Activated CD4-positive, alpha-beta T cell treated with anti-CD3 and anti-CD28 coated beads, Interleukin-2, amount 10 ng/mL, durations not matched to agents 7 days and 5 days (primary cell): ENCODE results near the gene SEPTIN2. TPM values are rescaled to one million over a fixed set of nuclear protein-coding genes. Genes with fewer than 3 reads are reported as not detected.

Source experiments
- CTCF ChIA-PET: fragments of 350-600 bp; sonication (Branson Sonifier 250); formaldehyde crosslinking; loops from one replicate; lab custom pipeline; 2021; ENCODE audit warnings: antibody characterized with exemption; lab: Charles Lee
- POLR2A ChIA-PET: fragments of 350-600 bp; sonication (Branson Sonifier 250); formaldehyde crosslinking; loops from one replicate; lab custom pipeline; 2021; ENCODE audit warnings: antibody characterized with exemption; lab: Charles Lee
- DNase-seq: peaks from one replicate; pipeline ENCODE4 v3.0.0-alpha.2; 2020
- H3K27ac Mint-ChIP-seq: one replicate; pipeline ENCODE4 v1.8.0; 2021; ENCODE audit warnings: mild to moderate bottlenecking, moderate library complexity, mixed read lengths
- H3K27me3 Mint-ChIP-seq: one replicate; pipeline ENCODE4 v1.8.0; 2021; ENCODE audit warnings: mixed read lengths
- H3K36me3 Mint-ChIP-seq: one replicate; pipeline ENCODE4 v1.8.0; 2021; ENCODE audit warnings: low read depth, mixed read lengths
- H3K4me1 Mint-ChIP-seq: one replicate; pipeline ENCODE4 v1.8.0; 2021; ENCODE audit warnings: mixed read lengths
- H3K4me3 Mint-ChIP-seq: one replicate; pipeline ENCODE4 v1.8.0; 2021; ENCODE audit warnings: mild to moderate bottlenecking, moderate library complexity, mixed read lengths
- H3K9me3 Mint-ChIP-seq: one replicate; pipeline ENCODE4 v1.8.0; 2021; ENCODE audit warnings: mixed read lengths
- total RNA-seq, 2 experiments: library from RNA; stranded (reverse); gene quantifications; one replicate each; pipeline ENCODE4 v1.2.3, GENCODE V29; 2021

The SEPTIN2 gene
- total RNA-seq, 2 experiments from 2014 or later = 195 to 211 TPM

DNA sequence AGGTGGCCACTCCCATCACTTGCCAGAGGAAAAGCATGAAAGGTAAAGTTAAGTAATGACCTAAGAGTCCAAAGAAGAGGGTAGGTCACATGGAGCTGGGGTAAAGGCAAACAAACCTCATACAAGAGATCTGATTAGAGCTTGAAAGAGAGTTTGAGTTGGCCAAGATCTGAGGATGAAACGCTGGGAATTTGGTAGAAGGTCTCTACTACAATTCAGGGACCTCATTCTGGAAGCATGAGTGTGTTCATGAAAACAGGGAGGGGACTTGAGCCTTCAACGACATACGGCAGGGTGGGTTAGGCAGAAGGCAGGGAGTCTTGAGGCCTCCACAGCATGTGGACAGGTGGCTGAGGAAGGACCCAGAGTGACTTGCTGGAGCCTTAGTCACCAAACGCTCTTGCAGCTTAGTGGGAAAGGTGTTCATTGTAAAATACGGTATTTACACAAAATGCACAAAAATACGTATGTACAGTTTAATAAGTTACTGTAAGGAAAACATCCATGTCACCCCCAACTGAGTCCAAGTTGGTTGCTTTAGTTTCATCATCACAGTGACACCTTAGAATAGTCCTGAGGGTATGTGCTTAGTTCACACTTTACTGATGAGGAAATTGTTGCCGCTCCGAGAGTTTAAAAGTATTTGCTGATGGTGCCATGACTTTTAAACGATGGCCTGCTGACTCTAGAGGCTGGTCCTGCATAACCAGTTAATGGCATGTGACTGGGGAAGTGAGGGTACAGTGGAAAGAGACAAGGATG lies 35.3 kb downstream of the SEPTIN2 start:
- Mint-ChIP-seq H3K36me3 (peaks cover 43% of the 10 kb centered on the region), H3K27ac (no peak overlapping the region), H3K9me3 (no peaks in the 10 kb centered on the region), H3K27me3 (no peaks in the 10 kb centered on the region), H3K4me3 (no peak overlapping the region), H3K4me1 (peaks cover 18% of the 10 kb centered on the region)
- POLR2A ChIA-PET = no interaction called here
- DNase-seq = no peak
- CTCF ChIA-PET = interaction anchor here (1.0 kb wide), 1 partner anchor 274 kb away, joined by 3 read pairs; no protein-coding TSS in a partner anchor

DNA sequence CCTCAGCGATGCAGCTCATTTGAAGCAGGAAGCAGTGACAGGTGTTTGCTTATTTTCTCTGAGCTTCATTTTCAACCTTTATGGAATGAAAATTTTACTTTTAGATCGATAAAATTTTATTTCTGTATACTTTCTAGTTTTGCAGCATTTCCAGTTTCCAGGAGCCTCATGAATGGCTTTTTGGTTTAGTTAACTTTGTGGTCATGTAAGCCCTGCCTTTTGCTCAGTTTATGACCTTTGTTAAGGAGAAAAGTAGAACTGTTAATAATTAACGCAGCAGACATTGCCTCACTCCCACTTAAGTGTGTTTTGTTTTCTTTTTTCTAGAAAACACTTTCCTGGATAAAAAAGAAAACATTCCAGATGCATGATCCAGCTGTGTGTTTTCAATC lies 35.9 kb downstream of the SEPTIN2 start:
- POLR2A ChIA-PET = no interaction called here
- no peaks in the 10 kb centered on the region for H3K9me3 Mint-ChIP-seq
- DNase-seq = no peak
- H3K4me3 Mint-ChIP-seq = no peak overlapping the region
- H3K4me1 Mint-ChIP-seq = peaks cover 18% of the 10 kb centered on the region
- no peaks in the 10 kb centered on the region for H3K27me3 Mint-ChIP-seq
- H3K27ac Mint-ChIP-seq = no peak overlapping the region
- CTCF ChIA-PET = interaction anchor here (1.0 kb wide), 1 partner anchor 273 kb away, joined by 3 read pairs; no protein-coding TSS in a partner anchor
- peaks cover 43% of the 10 kb centered on the region for H3K36me3 Mint-ChIP-seq

DNA sequence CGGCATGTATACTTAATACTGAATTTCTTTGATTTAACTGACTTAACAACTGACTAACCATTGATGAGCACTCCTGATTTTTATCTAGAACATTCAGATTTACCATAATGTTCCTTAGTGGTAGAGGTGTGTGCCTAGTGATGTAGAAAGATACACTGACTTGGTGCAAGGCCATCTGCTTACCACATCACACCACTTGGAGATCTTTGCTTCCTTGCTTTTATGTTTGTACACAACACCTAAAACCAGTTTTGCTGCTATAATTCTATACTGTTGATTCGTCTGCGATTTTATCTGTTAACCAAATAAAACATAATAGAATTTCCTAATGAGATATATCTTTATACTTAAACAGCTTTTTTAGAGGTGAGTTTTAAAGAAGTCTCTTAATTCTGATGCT lies 36.5 kb downstream of the SEPTIN2 start:
- ChIA-PET POLR2A (interaction anchor here (0.6 kb wide), 1 partner anchor 501 kb away, joined by 3 read pairs; no protein-coding TSS in a partner anchor), CTCF (interaction anchor here (1.0 kb wide), 1 partner anchor 272 kb away, joined by 3 read pairs; no protein-coding TSS in a partner anchor)
- Mint-ChIP-seq H3K4me3 (no peak overlapping the region), H3K36me3 (peaks cover 43% of the 10 kb centered on the region), H3K9me3 (no peaks in the 10 kb centered on the region), H3K4me1 (peaks cover 22% of the 10 kb centered on the region), H3K27ac (no peak overlapping the region), H3K27me3 (no peaks in the 10 kb centered on the region)
- no peak for DNase-seq

DNA sequence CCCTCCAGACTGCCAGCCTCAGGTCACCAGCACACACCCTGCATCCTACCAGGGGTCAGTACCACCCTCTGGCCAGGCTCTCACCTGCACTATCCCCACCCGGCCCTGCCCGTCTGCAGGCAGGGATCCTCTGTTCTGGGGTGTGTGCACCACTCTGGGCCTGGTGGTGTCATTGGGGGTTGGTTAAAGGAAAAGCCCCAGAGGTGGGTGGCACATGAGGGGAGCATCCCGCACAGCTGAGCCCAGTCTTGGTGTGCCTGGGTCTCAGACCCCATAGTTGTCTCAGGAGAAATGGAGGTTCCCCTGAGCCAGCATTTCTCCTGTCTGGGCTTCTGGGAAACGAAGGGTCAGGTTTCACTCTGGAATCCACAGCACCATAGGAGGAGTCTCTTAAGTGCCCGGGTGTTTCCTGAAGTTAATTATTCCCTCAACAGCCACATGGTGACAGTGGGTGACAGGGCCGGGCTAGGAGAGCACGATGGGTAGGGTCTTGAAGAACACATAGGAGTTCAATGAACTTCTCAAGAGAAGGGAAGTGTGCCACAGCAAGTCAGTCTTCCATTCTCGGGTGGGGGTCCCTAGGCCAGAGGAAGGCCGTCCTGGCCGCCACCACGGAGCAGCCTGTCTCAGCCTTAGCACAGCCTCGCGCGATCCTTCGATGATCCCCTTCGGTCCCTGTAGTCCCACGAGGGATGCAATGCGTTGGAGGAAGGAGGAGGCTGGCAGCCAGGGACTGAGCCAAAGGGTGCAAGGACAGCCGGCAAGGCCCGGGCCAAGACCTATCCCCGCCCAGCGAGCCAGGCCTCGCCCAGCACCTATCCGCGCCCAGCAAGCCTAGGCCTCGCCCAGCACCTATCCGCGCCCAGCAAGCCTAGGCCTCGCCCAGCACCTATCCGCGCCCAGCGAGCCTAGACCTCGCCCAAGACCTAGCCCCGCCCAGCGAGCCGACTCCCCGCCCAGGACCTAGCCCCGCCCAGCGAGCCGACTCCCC lies 39.2 kb downstream of the SEPTIN2 start:
- no peaks in the 10 kb centered on the region for H3K27me3 Mint-ChIP-seq
- peaks cover 40% of the 10 kb centered on the region for H3K4me1 Mint-ChIP-seq
- no peaks in the 10 kb centered on the region for H3K9me3 Mint-ChIP-seq
- peak overlapping the region; percentile 27 for H3K4me3 Mint-ChIP-seq
- DNase-seq = peak; percentile 81
- H3K36me3 Mint-ChIP-seq = peaks cover 35% of the 10 kb centered on the region
- CTCF ChIA-PET = no interaction called here
- POLR2A ChIA-PET = no interaction called here
- peak overlapping the region; percentile 73 for H3K27ac Mint-ChIP-seq

DNA sequence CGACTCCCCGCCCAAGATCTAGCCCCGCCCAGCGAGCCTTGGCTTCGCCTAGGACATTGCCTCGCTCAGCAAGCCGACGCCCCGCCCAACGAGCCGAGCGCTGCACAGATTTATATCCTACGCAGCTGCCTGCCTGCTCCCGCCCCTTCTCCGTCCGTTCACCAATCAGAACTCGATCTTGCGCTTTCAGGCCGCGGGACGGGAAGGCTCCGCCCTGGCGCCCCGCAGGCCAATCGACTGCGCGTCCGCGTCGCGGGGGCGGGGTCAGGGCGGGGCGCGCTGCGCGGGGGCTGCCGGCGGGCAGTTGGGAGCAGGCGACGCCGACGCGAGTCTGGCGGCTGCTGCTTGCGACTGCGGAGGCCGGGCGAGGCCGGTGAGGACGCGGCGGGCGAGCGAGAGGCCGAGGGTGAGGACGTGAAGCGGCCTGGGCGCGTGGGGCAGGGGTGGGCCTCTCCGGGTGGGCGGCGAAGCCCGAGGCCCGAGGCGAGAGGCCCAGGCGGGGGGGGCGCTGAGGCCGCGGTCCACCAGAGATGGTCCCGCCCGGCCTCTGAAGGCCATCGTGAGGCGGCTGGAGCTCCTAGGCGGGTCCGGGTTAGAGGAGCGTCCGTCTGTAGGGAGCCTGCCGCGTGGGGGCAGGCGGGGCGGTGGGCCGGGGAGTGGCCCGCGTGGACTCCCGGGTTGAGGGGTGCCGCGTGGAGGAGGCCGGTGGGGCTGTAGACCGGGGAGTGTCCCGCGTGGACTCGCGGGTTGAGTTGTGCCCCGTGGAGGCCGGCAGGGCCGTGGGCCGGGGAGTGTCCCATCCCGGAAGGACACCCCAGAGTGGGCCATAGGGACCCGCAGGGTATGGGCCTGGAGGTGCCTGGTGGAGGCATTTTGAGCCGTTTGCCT lies 40.5 kb downstream of the SEPTIN2 start, which contains the start of gene FARP2:
FARP2 (plus strand) TSS at position 303 of the 888 bp plus-strand sequence. CDS start 16,823 bp downstream, outside the sequence.
- H3K9me3 Mint-ChIP-seq = no peaks in the 10 kb centered on the region
- H3K36me3 Mint-ChIP-seq = peaks cover 24% of the 10 kb centered on the region
- H3K27me3 Mint-ChIP-seq = no peaks in the 10 kb centered on the region
- peak within 1 kb of the TSS; percentile 95 for H3K27ac Mint-ChIP-seq
- peaks cover 40% of the 10 kb centered on the region for H3K4me1 Mint-ChIP-seq
- peak; percentile 97 for DNase-seq
- H3K4me3 Mint-ChIP-seq = peak within 1 kb of the TSS; percentile 75
- POLR2A ChIA-PET = no interaction called here
- CTCF ChIA-PET = interaction anchor here (0.6 kb wide), 1 partner anchor 327 kb away, joined by 4 read pairs; no protein-coding TSS in a partner anchor

DNA sequence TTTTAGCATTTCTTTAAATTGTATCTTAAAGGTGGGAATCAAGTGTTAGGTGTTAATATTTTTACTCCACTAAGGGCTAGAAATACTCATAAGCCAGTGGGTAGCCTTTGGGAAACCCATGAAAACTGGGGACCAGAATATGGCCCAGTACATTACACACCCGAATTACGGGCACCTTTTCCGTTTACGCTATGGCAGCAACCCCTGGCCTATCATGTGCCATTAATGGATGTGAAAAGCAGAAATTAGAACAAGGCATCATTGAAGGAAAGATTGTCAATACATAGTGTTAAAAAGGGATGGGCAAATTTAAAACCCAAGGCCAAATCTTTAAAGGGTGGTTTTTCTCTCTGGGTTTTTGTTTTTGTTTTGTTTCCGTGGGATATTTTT lies 41.1 kb downstream of the SEPTIN2 start:
- Mint-ChIP-seq H3K27me3 (no peaks in the 10 kb centered on the region), H3K4me1 (peaks cover 39% of the 10 kb centered on the region), H3K27ac (peak overlapping the region; percentile 85), H3K4me3 (peak overlapping the region; percentile 75), H3K36me3 (peaks cover 21% of the 10 kb centered on the region), H3K9me3 (no peaks in the 10 kb centered on the region)
- CTCF ChIA-PET = interaction anchor here (0.6 kb wide), 1 partner anchor 326 kb away, joined by 4 read pairs; no protein-coding TSS in a partner anchor
- POLR2A ChIA-PET = no interaction called here
- DNase-seq = no peak

DNA sequence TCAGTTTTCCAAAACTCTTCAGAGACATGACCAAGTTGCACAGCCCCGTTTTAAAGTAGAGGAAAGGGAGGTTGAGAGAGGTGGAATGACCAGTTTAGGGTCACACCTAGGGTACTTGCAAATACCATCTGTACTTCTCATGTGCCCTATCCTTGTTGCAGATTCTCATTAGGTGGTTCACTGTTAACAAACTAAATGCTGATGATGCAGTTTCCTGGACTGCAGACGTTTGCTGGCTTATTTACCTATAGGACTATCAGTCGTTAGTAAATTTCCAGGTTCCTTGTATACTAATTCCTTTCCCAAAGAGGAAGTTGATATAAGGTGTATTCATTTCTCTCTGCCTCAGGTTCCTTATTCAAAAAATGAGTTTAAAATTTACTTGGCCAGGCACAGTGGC lies 41.8 kb downstream of the SEPTIN2 start:
- Mint-ChIP-seq H3K9me3 (no peaks in the 10 kb centered on the region), H3K4me1 (peaks cover 35% of the 10 kb centered on the region), H3K4me3 (peak overlapping the region; percentile 75), H3K27ac (no peak overlapping the region), H3K27me3 (no peaks in the 10 kb centered on the region), H3K36me3 (peaks cover 16% of the 10 kb centered on the region)
- no peak for DNase-seq
- POLR2A ChIA-PET = no interaction called here
- CTCF ChIA-PET = no interaction called here

DNA sequence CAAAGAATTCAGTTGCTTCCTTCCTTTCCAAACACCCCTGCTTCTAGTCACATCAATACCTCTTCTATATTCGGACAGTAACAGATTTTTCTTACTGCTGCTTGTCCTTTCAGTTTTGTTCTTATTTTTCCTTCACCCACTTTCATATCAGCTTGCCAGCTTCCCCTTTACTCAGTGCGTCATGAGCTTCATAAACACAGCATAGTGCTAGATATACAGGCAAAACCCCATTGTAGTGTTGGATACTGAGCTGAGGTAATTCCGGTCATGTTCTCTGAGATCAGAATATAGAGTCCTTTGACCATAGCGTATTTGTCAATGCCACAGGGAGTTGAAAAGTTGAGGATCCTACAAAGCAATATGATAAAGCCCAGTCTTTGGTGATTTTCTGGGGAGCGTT lies 42.7 kb downstream of the SEPTIN2 start:
- H3K4me3 Mint-ChIP-seq = no peak overlapping the region
- POLR2A ChIA-PET = no interaction called here
- peaks cover 33% of the 10 kb centered on the region for H3K4me1 Mint-ChIP-seq
- DNase-seq = no peak
- H3K27me3 Mint-ChIP-seq = no peaks in the 10 kb centered on the region
- H3K36me3 Mint-ChIP-seq = peaks cover 10% of the 10 kb centered on the region
- H3K9me3 Mint-ChIP-seq = no peaks in the 10 kb centered on the region
- H3K27ac Mint-ChIP-seq = no peak overlapping the region
- CTCF ChIA-PET = interaction anchor here (0.8 to 0.9 kb wide), 3 partner anchors 11 to 81 kb away, joined by 3 read pairs; no protein-coding TSS in a partner anchor

DNA sequence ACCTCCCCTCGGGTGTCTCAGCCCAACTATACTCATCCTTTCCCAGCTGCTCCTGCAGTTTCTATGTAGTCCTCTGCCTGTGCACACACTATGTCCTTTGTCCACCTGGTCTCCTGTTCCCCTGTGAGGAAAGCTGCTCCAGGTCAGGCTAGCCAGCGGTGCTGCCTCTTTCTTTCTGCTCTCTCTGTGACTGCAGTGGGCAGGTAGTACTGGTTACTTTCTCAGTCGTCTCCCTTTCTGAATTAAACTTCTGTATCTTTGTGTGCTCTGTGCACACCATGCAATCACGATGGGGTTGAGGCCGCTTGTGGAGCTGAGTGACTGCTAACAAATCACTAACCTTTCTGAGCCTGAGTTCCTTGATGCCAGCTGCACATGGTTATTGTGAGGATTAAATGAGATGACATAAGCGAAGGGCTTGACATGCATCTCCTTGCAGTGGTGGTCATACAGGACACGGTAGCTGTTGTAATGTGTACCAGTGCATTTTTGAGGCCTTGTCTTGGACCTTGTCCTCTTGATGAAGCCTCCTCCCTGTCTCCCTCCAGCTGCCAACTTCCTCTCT lies 43.8 kb downstream of the SEPTIN2 start:
- no peaks in the 10 kb centered on the region for H3K27me3 Mint-ChIP-seq
- H3K27ac Mint-ChIP-seq = no peak overlapping the region
- ChIA-PET CTCF (no interaction called here), POLR2A (interaction anchor here (0.6 kb wide), 1 partner anchor 76 kb away, joined by 3 read pairs; no protein-coding TSS in a partner anchor)
- H3K4me1 Mint-ChIP-seq = peaks cover 33% of the 10 kb centered on the region
- no peaks in the 10 kb centered on the region for H3K9me3 Mint-ChIP-seq
- H3K36me3 Mint-ChIP-seq = peaks cover 3% of the 10 kb centered on the region
- H3K4me3 Mint-ChIP-seq = no peak overlapping the region
- no peak for DNase-seq

DNA sequence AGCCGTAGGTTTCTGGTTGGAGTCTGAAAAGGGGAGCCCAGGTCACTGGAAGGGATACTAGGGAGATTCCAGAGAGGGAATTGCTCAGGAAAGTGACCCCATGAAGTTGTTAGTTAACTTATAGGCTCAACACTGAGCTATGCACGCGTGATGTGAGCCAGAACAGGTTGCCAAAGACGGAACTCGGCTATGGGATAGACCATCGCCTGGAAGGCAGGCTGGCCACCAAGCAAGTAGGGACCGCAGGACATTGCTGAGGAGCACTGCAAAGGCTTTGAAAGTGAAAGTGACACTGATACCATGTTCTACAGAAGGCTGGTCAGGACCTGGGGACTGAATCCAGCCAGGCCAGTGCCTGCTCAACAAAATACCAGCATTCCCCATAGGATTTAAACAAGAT lies 47.7 kb downstream of the SEPTIN2 start:
- no peak for DNase-seq
- H3K4me1 Mint-ChIP-seq = peaks cover 15% of the 10 kb centered on the region
- H3K27me3 Mint-ChIP-seq = no peaks in the 10 kb centered on the region
- H3K9me3 Mint-ChIP-seq = no peaks in the 10 kb centered on the region
- ChIA-PET CTCF (no interaction called here), POLR2A (no interaction called here)
- H3K36me3 Mint-ChIP-seq = no peaks in the 10 kb centered on the region
- no peak overlapping the region for H3K4me3 Mint-ChIP-seq
- H3K27ac Mint-ChIP-seq = no peak overlapping the region

DNA sequence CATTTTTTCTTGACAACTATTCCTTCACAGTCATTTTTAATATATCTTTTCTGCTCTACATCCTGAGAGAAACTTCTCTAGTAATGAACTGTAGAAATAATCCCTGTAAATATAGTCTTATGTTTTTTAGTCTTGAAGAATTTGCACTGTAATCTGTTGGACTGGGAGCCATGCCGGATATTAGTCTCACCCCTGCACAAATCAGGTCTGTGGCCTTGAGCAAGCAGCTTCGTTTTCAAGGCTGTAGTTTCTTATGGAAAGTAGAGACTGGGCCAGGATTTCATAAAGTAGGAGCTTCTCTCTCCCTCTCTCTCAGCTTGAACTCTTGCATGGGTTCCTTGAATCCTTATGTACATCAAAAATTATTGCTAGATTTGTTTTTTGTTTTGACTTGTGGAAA lies 49.1 kb downstream of the SEPTIN2 start:
- H3K4me3 Mint-ChIP-seq = no peak overlapping the region
- no peaks in the 10 kb centered on the region for H3K36me3 Mint-ChIP-seq
- no peaks in the 10 kb centered on the region for H3K27me3 Mint-ChIP-seq
- peaks cover 6% of the 10 kb centered on the region for H3K4me1 Mint-ChIP-seq
- CTCF ChIA-PET = no interaction called here
- no peak overlapping the region for H3K27ac Mint-ChIP-seq
- POLR2A ChIA-PET = no interaction called here
- H3K9me3 Mint-ChIP-seq = no peaks in the 10 kb centered on the region
- DNase-seq = no peak
